Vagina (tissue), 2 donors: ENCODE results near the gene TAAR2.

Experiments
- POLR2AphosphoS5 ChIP-seq, 2 donors: sonication (generic); formaldehyde crosslinking; IDR thresholded peaks; one replicate each; pipeline ENCODE4 v1.9.0; 2017; ENCODE audit warnings: antibody characterized with exemption in 2 of 2, mild to moderate bottlenecking in 2 of 2, low read depth in 1 of 2; ENCODE audit not compliant: insufficient read depth in 1 of 2
- TF ChIP-seq, protein P1 (sequence below), 3 experiments: fragments of 450-650 bp in 2 of 3; fragments of 200-600 bp in 1 of 3; sonication (generic) in 1 of 3; IDR thresholded peaks; one replicate each; pipeline ENCODE4 v1.5.1; 2017 to 2019; ENCODE audit warnings: antibody characterized with exemption in 3 of 3, mild to moderate bottlenecking in 2 of 3, moderate library complexity in 2 of 3

DNA sequence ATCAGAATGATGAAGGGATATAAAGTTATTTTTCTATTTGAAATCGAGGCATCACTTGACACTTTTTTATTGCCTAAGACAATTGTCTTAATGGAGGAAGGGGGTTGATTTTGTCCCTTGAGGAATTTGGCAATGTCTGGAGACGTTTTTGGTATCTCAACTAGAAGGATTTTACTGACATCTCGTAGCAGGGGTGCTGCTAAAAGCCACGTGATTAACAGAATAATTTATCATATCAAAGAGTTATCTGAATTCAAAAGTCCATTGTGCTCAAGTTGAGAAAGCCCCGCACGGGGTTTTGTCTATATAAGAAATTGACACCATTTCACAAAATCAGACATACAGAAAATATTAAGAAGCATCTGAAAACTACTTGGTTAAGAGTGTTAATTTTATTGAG lies 55.5 kb downstream of the TAAR2 start:
- TF ChIP-seq POLR2AphosphoS5 (IDR thresholded peaks at IDR 0.05; ENCODE audit: insufficient read depth in 1 of 2, low read depth in 1 of 2): no peak
- TF ChIP-seq, protein P1, sequence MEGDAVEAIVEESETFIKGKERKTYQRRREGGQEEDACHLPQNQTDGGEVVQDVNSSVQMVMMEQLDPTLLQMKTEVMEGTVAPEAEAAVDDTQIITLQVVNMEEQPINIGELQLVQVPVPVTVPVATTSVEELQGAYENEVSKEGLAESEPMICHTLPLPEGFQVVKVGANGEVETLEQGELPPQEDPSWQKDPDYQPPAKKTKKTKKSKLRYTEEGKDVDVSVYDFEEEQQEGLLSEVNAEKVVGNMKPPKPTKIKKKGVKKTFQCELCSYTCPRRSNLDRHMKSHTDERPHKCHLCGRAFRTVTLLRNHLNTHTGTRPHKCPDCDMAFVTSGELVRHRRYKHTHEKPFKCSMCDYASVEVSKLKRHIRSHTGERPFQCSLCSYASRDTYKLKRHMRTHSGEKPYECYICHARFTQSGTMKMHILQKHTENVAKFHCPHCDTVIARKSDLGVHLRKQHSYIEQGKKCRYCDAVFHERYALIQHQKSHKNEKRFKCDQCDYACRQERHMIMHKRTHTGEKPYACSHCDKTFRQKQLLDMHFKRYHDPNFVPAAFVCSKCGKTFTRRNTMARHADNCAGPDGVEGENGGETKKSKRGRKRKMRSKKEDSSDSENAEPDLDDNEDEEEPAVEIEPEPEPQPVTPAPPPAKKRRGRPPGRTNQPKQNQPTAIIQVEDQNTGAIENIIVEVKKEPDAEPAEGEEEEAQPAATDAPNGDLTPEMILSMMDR (IDR thresholded peaks at IDR 0.05): no peak
